ENCODE results near the gene ZNF184. TPM values are rescaled to one million over a fixed set of nuclear protein-coding genes. Genes with fewer than 3 reads are reported as not detected.
A peak's percentile ranks its signal among the peaks of the same experiment; 100 is the strongest.

ZNF184 gene
- total and polyA plus RNA-seq, 9 of the 15 experiments (the other 6 are each of a cell fraction or from before 2014, with no cell fraction given), result 7.6 to 22.2 (median 12.8) TPM

DNA sequence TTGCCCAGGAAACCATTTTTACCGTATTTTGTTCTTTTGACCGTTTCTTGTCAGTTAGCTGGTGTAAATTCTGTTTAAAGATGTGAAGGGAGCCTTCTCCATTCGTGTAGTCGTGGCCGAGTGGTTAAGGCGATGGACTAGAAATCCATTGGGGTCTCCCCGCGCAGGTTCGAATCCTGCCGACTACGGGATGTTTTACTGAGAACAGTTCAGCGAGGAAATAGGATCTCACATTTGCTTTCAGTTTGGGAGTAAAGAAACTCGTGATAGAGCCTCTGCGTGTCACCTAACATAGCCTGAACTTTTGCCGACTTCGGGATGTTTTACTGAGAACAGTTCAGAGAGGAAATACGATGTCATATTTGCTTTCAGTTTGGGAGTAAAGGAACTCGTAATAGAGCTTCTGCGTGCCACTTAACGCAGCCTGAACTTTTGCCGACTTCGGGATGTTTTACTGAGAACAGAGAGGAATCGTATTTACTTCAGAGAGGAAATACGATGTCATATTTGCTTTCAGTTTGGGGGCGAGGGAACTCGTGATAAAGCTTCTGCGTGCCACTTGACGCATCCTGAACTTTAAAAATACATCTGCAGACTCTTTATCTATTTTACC is 5.9 kb upstream of the ZNF184 start (continued):
- TF ChIP-seq MGA (IDR thresholded peaks at IDR 0.05) (no peak), FIP1L1 (IDR thresholded peaks at IDR 0.05; ENCODE audit: low read depth, low read length, poor library complexity, severe bottlenecking) (no peak), PHB (CRISPR knock-in tag; IDR thresholded peaks at IDR 0.05) (no peak), PHTF2 (CRISPR knock-in tag; IDR thresholded peaks at IDR 0.05) (no peak), GATA2 (CRISPR knock-in tag; IDR thresholded peaks at IDR 0.05) (no peak), CSDE1 (IDR thresholded peaks at IDR 0.05) (peak in 1 of 2 experiments; percentile 89; a peak in 2 of 4 replicates), ADNP (tag; IDR thresholded peaks at IDR 0.05) (no peak), HIVEP1 (CRISPR knock-in tag; IDR thresholded peaks at IDR 0.05) (0 out of 2 replicates have a peak, but pooled peaks have one; percentile 77), GATAD2B (IDR thresholded peaks at IDR 0.05; ENCODE audit: borderline replicate concordance) (peak; percentile 68; the same call in 1 of the 2 replicates), BRD9 (IDR thresholded peaks at IDR 0.05; ENCODE audit: low read depth, partially characterized antibody) (peak; percentile 99), ZNF316 (IDR thresholded peaks at IDR 0.05) (no peak), HNRNPK (IDR thresholded peaks at IDR 0.05; ENCODE audit: low read depth, low read length, poor library complexity, severe bottlenecking) (no peak), BHLHE40 (IDR thresholded peaks at IDR 0.05; ENCODE audit: low read length) (peak; percentile 50; the same call in 1 of the 2 replicates), ZNF347 (CRISPR knock-in tag; IDR thresholded peaks at IDR 0.05; ENCODE audit: low read depth) (no peak), ARHGAP35 (IDR thresholded peaks at IDR 0.05; ENCODE audit: partially characterized antibody) (no peak)
- TF ChIP-seq, protein P1, sequence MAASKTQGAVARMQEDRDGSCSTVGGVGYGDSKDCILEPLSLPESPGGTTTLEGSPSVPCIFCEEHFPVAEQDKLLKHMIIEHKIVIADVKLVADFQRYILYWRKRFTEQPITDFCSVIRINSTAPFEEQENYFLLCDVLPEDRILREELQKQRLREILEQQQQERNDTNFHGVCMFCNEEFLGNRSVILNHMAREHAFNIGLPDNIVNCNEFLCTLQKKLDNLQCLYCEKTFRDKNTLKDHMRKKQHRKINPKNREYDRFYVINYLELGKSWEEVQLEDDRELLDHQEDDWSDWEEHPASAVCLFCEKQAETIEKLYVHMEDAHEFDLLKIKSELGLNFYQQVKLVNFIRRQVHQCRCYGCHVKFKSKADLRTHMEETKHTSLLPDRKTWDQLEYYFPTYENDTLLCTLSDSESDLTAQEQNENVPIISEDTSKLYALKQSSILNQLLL (CRISPR knock-in tag; IDR thresholded peaks at IDR 0.05; ENCODE audit: borderline replicate concordance), result no peak

Data from K562 (cell line).